B cell (primary cell): ENCODE data around the gene TRMO. TPM values are rescaled to one million over a fixed set of nuclear protein-coding genes. Genes with fewer than 3 reads are reported as not detected.

ENCODE experiments used
- ATAC-seq: fragments of 200-7000 bp; cut with Tn5 transposase; one replicate; pipeline ENCODE4 v1.10.0; 2021; ENCODE audit warnings: low read depth, mild to moderate bottlenecking, moderate number of reproducible peaks, moderate library complexity
- CTCF ChIA-PET: fragments of 350-600 bp; sonication (Branson Sonifier 250); formaldehyde crosslinking; loops from one replicate; lab custom pipeline; 2021; ENCODE audit warnings: antibody characterized with exemption, inconsistent platforms; lab: Charles Lee
- POLR2A ChIA-PET: fragments of 350-600 bp; sonication (Branson Sonifier 250); formaldehyde crosslinking; loops from one replicate; lab custom pipeline; 2021; ENCODE audit warnings: antibody characterized with exemption; lab: Charles Lee
- DNase-seq: peaks from one replicate; pipeline ENCODE4 v3.0.0; 2013
- H2AFZ ChIP-seq: 2 replicates; pipeline ENCODE4 v1.6.1; 2012; ENCODE audit warnings: mild to moderate bottlenecking, low read depth, low read length; ENCODE audit not compliant: insufficient read depth, poor library complexity, severe bottlenecking
- H3K27ac ChIP-seq, 2 donors: 1 replicate in 1 of 2; 2 replicates in 1 of 2; pipeline ENCODE4 v1.5.1; 2012 to 2013; ENCODE audit warnings: low read length in 2 of 2, mild to moderate bottlenecking in 2 of 2, moderate library complexity in 1 of 2
- H3K27me3 ChIP-seq, 4 experiments: fragments of 200-600 bp in 1 of 4; sonication (generic) in 1 of 4; replicated peaks in 1 of 4; 1 replicate in 2 of 4; 2 replicates in 2 of 4; pipeline versions ENCODE4 v1.6.1 to v1.7.0; 2013 to 2016; ENCODE audit warnings: low read length in 3 of 4, mild to moderate bottlenecking in 2 of 4, mixed read lengths in 1 of 4, moderate library complexity in 1 of 4; ENCODE audit not compliant: insufficient read depth in 4 of 4, control insufficient read depth in 3 of 4; ENCODE audit errors: control extremely low read depth in 1 of 4
- H3K36me3 ChIP-seq, 2 experiments: replicated peaks in 1 of 2; 1 replicate in 1 of 2; 2 replicates in 1 of 2; pipeline versions ENCODE4 v1.6.1 to v1.7.1; 2013; ENCODE audit warnings: low read length in 1 of 2; ENCODE audit not compliant: insufficient read depth in 2 of 2, control insufficient read depth in 1 of 2; ENCODE audit errors: control extremely low read depth in 1 of 2, extremely low read depth in 1 of 2
- H3K4me1 ChIP-seq, 2 donors: fragments of 200-600 bp in 1 of 2; sonication (generic) in 1 of 2; 1 replicate in 1 of 2; 2 replicates in 1 of 2; pipeline versions ENCODE4 v1.5.1 to v1.6.1; 2013 to 2017; ENCODE audit warnings: low read length in 2 of 2; ENCODE audit not compliant: control insufficient read depth in 2 of 2, insufficient read depth in 2 of 2
- H3K4me2 ChIP-seq: replicated peaks from 2 replicates; pipeline ENCODE3; 2012; ENCODE audit warnings: mild to moderate bottlenecking, low read depth, low read length; ENCODE audit not compliant: poor library complexity, severe bottlenecking
- H3K4me3 ChIP-seq, 5 experiments: fragments of 200-600 bp in 1 of 5; sonication (generic) in 1 of 5; 1 replicate in 3 of 5; 2 replicates in 2 of 5; pipeline versions ENCODE4 v1.5.1 to v1.7.0; 2011 to 2016; ENCODE audit warnings: low read length in 4 of 5, mild to moderate bottlenecking in 4 of 5, low read depth in 2 of 5, control low read depth in 1 of 5, moderate library complexity in 1 of 5; ENCODE audit not compliant: insufficient read depth in 1 of 5; ENCODE audit errors: control extremely low read depth in 1 of 5, extremely low read depth in 1 of 5
- H3K79me2 ChIP-seq: fragments of 200-600 bp; sonication (generic); one replicate; pipeline ENCODE4 v1.6.0; 2016; ENCODE audit warnings: low read length; ENCODE audit not compliant: control insufficient read depth, insufficient read depth
- H3K9ac ChIP-seq: fragments of 200-600 bp; sonication (generic); 2 replicates; pipeline ENCODE4 v1.6.1; 2017; ENCODE audit warnings: mild to moderate bottlenecking, low read length, moderate library complexity
- H3K9me3 ChIP-seq, 3 donors: one replicate each; pipeline versions ENCODE4 v1.6.1 to v1.7.1; 2013; ENCODE audit warnings: low read length in 2 of 3; ENCODE audit not compliant: control insufficient read depth in 2 of 3, insufficient read depth in 1 of 3; ENCODE audit errors: control extremely low read depth in 1 of 3
- H4K20me1 ChIP-seq: 2 replicates; pipeline ENCODE4 v1.6.0; 2012; ENCODE audit warnings: mild to moderate bottlenecking, low read length; ENCODE audit not compliant: insufficient read depth, control insufficient read depth, poor library complexity, severe bottlenecking
- H3K27ac Mint-ChIP-seq: one replicate; pipeline ENCODE4 v1.8.0; 2021; ENCODE audit warnings: mixed read lengths
- H3K27me3 Mint-ChIP-seq: one replicate; pipeline ENCODE4 v1.8.0; 2021; ENCODE audit warnings: mixed read lengths
- H3K4me1 Mint-ChIP-seq: one replicate; pipeline ENCODE4 v1.8.0; 2021; ENCODE audit warnings: mixed read lengths
- H3K4me3 Mint-ChIP-seq: one replicate; pipeline ENCODE4 v1.8.0; 2021; ENCODE audit warnings: mixed read lengths
- H3K9me3 Mint-ChIP-seq: one replicate; pipeline ENCODE4 v1.8.0; 2022; ENCODE audit warnings: mixed read lengths; ENCODE audit not compliant: insufficient read depth
- CTCF ChIP-seq: fragments of 200-600 bp; IDR thresholded peaks from one replicate; pipeline ENCODE4 v1.8.0; 2022; ENCODE audit warnings: antibody characterized with exemption, mild to moderate bottlenecking
- EZH2 ChIP-seq: IDR thresholded peaks from 2 replicates; pipeline ENCODE4 v1.6.1; 2012; ENCODE audit warnings: borderline replicate concordance, low read depth, mild to moderate bottlenecking, moderate library complexity, low read length; ENCODE audit not compliant: insufficient read depth, poor library complexity, severe bottlenecking
- WGBS: methylation state at CpG from one replicate; pipeline ENCODE4 v1.1.5; 2013; ENCODE audit warnings: missing lambda C conversion rate; ENCODE audit not compliant: insufficient coverage; 5-methylcytosine and 5-hydroxymethylcytosine counted together
- intact Hi-C: fragments of 100-400 bp; cut with micrococcal nuclease; formaldehyde crosslinking; loops from one replicate; pipeline ENCODE4 v1.10.0; 2022
- polyA plus RNA-seq: library from polyadenylated mRNA; depleted of rRNA; stranded (reverse); fragments of >200 nt; gene quantifications from 2 replicates; pipeline ENCODE4 v1.2.3, GENCODE V29; 2012
- total RNA-seq, 2 donors: library from RNA; stranded (reverse); fragments of 120-200 nt in 1 of 2; gene quantifications; 1 replicate in 1 of 2; 2 replicates in 1 of 2; pipeline versions ENCODE4 v1.2.3 to v1.2.4, GENCODE V29; 2013 to 2022

Gene TRMO
- total and polyA plus RNA-seq, 2 donors (not counting 1 experiment from before 2014, with no cell fraction given): 16.9 to 42.3 TPM

- H3K27ac Mint-ChIP-seq: no peak overlapping the region
- no peak overlapping the region for H3K4me3 Mint-ChIP-seq
- Histone ChIP-seq H3K9ac (no peak overlapping the region), H3K79me2 (no peaks in the 10 kb centered on the region), H3K27ac (no peak overlapping the region), H3K4me2 (no peak overlapping the region), H3K27me3 (no peaks in the 10 kb centered on the region), H3K4me1 (no peaks in the 10 kb centered on the region), H2AFZ (no peak overlapping the region), H3K36me3 (peaks cover 2 to 4% of the 10 kb centered on the region in 2 experiments), H4K20me1 (no peaks in the 10 kb centered on the region), H3K4me3 (no peak overlapping the region), H3K9me3 (peaks cover 0 to 13% (median 12%) of the 10 kb centered on the region in 3 donors)
- TF ChIP-seq EZH2 (no peak), CTCF (no peak)
- ChIA-PET POLR2A (no interaction called here), CTCF (interaction anchor here (3.9 kb wide), 1 partner anchor 10 kb away, joined by 28 read pairs; no protein-coding TSS in a partner anchor)
- 97% methylated on average over 3 of the region's 5 CpGs for WGBS
- H3K4me1 Mint-ChIP-seq: no peaks in the 10 kb centered on the region
- DNase-seq (no peak), ATAC-seq (no peak)
- peaks cover 4% of the 10 kb centered on the region for H3K27me3 Mint-ChIP-seq
- peaks cover 12% of the 10 kb centered on the region for H3K9me3 Mint-ChIP-seq
- intact Hi-C loops: no loop called here
Measured at GRCh38 chr9:97891736-97892135, 30.6 kb downstream of the TRMO start.

GRCh38 chr9:97889941-97890887, 32.1 kb downstream of the TRMO start:
- intact Hi-C loops: no loop called here
- POLR2A ChIA-PET: no interaction called here
- CTCF ChIA-PET: interaction anchor here (0.7 to 3.9 kb wide), 7 partner anchors 12 to 374 kb away, joined by 3 to 28 read pairs (median 3); no protein-coding TSS in a partner anchor
- no peak overlapping the region for H3K27ac ChIP-seq
- no peaks in the 10 kb centered on the region for H4K20me1 ChIP-seq
- ATAC-seq (no peak), DNase-seq (peak; percentile 45)
- no peaks in the 10 kb centered on the region for H3K4me1 ChIP-seq
- no peak overlapping the region for H3K4me3 ChIP-seq
- Mint-ChIP-seq H3K4me3 (no peak overlapping the region), H3K4me1 (no peaks in the 10 kb centered on the region), H3K9me3 (peaks cover 12% of the 10 kb centered on the region), H3K27me3 (peaks cover 4% of the 10 kb centered on the region), H3K27ac (no peak overlapping the region)
- H3K27me3 ChIP-seq: no peaks in the 10 kb centered on the region
- H3K36me3 ChIP-seq: no peaks in the 10 kb centered on the region
- H3K9me3 ChIP-seq: peaks cover 0 to 13% (median 12%) of the 10 kb centered on the region in 3 donors
- H3K79me2 ChIP-seq: no peaks in the 10 kb centered on the region
- TF ChIP-seq CTCF (peak; percentile 72), EZH2 (no peak)
- no peak overlapping the region for H3K4me2 ChIP-seq
- no peak overlapping the region for H2AFZ ChIP-seq
- 86% methylated on average over 7 of the region's 9 CpGs for WGBS
- no peak overlapping the region for H3K9ac ChIP-seq
